GM12875 (cell line): ENCODE data around the gene MADCAM1.

Experiments
- H3K4me3 ChIP-seq: one replicate; pipeline ENCODE4 v1.5.1; 2011; ENCODE audit warnings: low read depth, low read length, control low read depth
- CTCF ChIP-seq: IDR thresholded peaks from 2 replicates; pipeline ENCODE4 v1.5.1; 2011; ENCODE audit warnings: low read depth, mild to moderate bottlenecking, control low read depth, inconsistent platforms, low read length, moderate library complexity, borderline replicate concordance; ENCODE audit not compliant: insufficient read depth

Gene MADCAM1

GRCh38 chr19:547117-547516 is 50.8 kb downstream of the MADCAM1 start:
- H3K4me3 ChIP-seq: no peak overlapping the region
- no peak for TF ChIP-seq CTCF

DNA sequence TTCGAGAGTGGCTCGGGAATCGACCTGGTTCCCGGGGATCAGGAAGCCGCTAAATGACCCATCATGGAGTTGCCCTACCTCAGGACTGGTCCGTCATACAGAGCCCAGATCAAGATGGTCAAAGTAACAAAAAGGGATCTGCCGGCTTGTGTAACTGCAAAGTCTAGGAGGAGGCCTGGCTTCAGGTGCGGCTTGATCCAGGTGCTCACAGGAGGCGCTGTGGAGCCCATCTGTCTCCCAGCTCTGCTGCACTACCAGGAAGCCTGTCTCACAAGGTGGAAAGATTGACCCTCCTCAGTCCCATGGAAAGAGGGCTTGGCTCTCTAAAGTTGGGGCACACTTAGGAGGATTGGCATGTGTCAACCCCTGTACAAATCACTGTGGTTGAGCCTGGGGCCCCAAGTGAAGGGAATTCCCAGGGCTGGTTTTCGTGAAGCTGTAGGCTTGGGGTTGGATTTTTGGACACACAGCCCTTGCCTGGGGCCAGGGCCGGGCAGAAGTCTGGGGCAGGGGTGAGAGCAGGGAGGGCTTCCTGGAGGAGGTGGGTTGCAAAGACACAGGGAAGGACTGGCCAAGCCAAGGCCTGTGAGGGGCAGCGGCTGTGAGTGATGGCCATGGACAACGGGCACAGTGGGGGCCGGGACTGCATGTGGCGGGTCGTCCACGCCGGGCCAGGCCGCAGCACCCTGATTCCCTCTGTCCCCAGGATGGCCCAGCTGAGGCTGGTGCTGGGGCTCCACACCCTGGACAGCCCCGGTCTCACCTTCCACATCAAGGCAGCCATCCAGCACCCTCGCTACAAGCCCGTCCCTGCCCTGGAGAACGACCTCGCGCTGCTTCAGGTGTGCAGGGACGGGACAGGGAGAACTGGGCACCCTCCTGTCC is 51.8 kb downstream of the MADCAM1 start:
- no peak overlapping the region for H3K4me3 ChIP-seq
- TF ChIP-seq CTCF: no peak

- H3K4me3 ChIP-seq: no peak overlapping the region
- no peak for TF ChIP-seq CTCF
Measured at GRCh38 chr19:548886-549830, 52.9 kb downstream of the MADCAM1 start.

GRCh38 chr19:554817-555216 is 58.5 kb downstream of the MADCAM1 start:
- no peak for TF ChIP-seq CTCF

More at GRCh38 chr19:554817-555216, 58.5 kb downstream of the MADCAM1 start:
- no peak overlapping the region for H3K4me3 ChIP-seq
